ENCODE results near the gene CAPG.
"Not testable (repeated sequence)": the region's sequence is repeated elsewhere in the genome, so short reads cannot be mapped to it uniquely, and the experiment has no call there.

CAPG gene

DNA sequence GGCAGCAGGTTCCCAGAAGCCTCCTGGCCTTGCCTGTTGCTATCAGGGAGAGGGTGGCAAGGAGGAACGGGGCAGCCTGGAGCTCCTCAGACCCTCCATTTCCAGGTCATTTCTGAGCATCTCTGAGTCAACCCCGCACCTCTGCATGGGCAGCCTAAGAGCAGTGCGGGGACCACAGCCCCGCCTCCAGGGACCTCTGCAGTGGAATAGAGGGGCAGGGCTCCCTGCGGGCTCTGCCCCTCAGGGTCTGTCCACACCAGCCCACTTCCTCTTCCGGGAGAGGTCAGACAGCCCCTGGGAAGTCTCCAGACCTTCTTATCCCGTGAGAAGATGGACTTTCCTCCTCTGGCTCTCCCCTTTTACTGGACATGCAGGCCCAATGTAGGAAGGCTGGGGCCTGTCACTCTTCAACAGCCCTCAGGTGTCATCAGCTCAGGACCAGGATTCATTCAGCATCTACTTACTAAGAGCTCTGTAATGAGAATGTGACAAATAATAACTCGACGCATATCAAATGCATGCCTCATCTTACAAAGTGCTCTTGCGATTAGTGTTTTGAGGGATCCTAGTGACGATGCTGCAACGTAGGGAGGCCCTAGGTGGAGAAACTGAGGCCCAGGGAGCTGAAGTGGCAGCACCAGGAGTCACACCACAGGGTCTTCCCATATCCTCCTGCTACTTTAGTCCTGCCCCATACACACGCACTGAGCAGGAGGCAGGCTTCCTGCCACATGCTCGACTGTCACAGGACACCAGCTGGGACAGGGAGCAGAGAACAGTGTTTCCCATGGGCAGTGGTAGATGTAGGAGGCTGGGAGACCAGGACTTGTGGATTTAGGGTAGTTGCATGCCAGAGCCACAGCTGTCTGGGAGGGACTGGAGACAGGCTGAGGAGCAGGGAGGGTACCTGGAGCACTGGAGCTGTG, 36.4 kb upstream of the CAPG start:
- TF ChIP-seq, protein P1, sequence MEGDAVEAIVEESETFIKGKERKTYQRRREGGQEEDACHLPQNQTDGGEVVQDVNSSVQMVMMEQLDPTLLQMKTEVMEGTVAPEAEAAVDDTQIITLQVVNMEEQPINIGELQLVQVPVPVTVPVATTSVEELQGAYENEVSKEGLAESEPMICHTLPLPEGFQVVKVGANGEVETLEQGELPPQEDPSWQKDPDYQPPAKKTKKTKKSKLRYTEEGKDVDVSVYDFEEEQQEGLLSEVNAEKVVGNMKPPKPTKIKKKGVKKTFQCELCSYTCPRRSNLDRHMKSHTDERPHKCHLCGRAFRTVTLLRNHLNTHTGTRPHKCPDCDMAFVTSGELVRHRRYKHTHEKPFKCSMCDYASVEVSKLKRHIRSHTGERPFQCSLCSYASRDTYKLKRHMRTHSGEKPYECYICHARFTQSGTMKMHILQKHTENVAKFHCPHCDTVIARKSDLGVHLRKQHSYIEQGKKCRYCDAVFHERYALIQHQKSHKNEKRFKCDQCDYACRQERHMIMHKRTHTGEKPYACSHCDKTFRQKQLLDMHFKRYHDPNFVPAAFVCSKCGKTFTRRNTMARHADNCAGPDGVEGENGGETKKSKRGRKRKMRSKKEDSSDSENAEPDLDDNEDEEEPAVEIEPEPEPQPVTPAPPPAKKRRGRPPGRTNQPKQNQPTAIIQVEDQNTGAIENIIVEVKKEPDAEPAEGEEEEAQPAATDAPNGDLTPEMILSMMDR (IDR thresholded peaks at IDR 0.05; ENCODE audit: low read depth, low read length, missing control alignments): no peak
- in situ Hi-C loops (cut with HindIII; ENCODE audit: low sequenced_read_pairs): no loop called here
- DNase-seq (ENCODE audit: low read depth): no peak
- no peak overlapping the region for H3K4me3 ChIP-seq (ENCODE audit: low read depth, low read length)

DNA sequence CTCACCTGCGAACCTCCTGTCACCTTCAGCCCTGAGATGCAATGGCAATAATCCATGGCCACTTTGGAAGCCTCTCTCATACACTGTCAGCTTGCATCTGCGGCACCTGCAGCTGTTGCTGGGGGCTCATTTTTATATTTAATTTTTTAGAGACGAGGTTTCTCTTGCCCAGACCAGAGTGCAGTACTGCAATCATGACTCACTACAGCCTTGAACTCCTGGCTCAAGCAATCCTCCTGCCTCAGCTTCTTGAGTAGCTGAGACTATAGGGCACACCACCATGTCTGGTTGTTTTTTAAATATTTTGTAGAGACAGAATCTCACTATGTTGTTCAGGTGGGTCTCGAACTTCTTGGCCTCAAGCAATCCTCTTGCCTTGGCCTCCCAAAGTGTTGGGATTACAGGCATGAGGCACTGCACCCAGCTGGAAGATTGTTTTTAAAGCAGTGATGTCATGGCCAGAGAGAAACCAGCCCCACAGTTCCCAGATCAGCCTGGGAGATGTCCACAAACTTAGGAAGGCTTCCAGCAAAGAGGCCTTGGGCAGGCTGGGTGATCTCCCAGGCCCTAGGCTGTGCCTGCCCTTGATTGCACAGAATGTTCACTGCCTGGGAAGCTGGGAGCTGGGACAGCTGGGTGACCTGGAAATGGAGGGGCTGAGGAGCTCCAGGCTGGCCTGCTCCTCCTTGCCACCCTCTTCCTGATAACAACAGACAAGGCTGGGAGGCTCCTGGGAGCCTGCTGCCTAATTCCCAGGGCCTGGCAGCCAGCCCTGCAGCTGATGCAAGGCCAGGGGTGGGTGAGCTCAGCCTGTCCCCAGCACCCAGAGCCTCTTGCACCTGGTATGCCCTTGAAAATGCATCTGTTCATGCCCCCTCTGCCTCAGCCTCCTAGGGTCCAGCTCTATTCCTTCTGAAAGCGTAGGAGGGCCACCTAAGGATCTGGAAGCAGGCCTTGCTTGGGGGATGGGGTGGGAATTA, 35.4 kb upstream of the CAPG start:
- in situ Hi-C loops (cut with HindIII; ENCODE audit: low sequenced_read_pairs): no loop called here
- no peak for DNase-seq (ENCODE audit: low read depth)
- no peak overlapping the region for H3K4me3 ChIP-seq (ENCODE audit: low read depth, low read length)
- TF ChIP-seq, protein P1 (IDR thresholded peaks at IDR 0.05; ENCODE audit: low read depth, low read length, missing control alignments): no peak

DNA sequence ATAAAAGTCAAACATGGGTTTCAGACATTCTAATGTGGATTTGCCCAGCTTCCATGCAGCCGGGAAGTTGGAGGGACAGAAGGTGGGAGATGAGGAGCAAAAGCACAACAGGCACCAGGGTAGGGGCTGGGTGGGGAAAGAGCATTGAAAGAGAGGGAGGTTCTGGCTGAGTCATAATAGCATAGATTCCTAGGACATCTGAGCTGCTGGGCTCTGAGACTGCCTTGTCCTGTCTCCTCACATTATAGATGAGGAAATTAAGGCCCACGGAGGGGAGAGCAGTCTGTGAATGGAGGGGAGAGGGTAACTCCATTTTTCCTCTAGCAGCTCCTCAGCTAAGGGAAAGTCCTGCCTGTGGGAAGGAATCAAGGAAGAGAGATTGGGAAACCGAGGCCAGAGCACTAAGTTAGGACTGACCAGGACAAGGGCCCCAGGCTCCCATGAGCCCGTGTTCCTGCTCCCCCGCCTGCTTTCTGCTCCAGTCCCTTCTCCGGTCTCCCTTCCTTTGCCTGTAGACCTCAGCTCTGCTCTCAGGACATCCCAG, 34.5 kb upstream of the CAPG start:
- in situ Hi-C loops (cut with HindIII; ENCODE audit: low sequenced_read_pairs): no loop called here
- no peak overlapping the region for H3K4me3 ChIP-seq (ENCODE audit: low read depth, low read length)
- DNase-seq (ENCODE audit: low read depth): no peak
- TF ChIP-seq, protein P1 (IDR thresholded peaks at IDR 0.05; ENCODE audit: low read depth, low read length, missing control alignments): no peak

DNA sequence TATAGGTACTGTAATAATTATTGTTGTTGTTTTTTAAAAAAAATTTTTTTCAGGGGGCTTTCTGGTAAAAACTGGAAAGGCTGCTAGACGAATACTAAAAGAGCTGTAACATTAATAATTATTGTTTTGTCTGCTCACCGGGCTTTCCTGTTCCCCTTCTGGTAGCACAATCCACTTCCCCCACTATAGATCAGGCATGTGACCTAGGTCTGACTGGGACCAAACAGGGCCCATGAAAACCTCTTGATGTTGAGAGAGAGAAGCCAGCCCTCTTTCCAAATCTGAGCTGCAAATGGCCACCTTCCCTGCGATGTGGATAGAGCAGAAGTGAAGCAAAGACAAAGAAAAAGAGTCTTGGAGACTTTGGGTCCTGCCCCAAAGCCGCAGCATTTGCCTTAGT, 31.7 kb upstream of the CAPG start:
- DNase-seq (ENCODE audit: low read depth): no peak
- in situ Hi-C loops (cut with HindIII; ENCODE audit: low sequenced_read_pairs): no loop called here
- TF ChIP-seq, protein P1 (IDR thresholded peaks at IDR 0.05; ENCODE audit: low read depth, low read length, missing control alignments): no peak
- no peak overlapping the region for H3K4me3 ChIP-seq (ENCODE audit: low read depth, low read length)

DNA sequence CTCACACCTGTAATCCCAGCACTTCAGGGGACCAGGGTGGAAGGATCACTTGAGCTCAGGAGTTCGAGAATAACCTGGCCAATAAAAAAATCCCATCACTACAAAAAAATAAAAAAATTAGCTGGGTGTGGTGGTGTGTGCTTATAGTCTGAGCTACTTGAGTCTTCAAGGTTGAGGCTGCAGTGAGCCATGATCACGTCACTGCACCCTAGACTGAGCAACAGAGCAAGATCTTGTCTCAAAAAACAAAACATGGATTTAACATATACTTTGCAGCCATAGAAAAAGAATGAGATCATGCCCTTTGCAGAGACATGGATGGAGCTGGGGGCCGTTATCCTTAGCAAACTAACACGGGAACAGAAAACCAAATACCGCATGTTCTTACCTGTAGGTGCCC, 30.6 kb upstream of the CAPG start:
- in situ Hi-C loops (cut with HindIII; ENCODE audit: low sequenced_read_pairs): no loop called here
- DNase-seq (ENCODE audit: low read depth): no peak
- TF ChIP-seq, protein P1 (IDR thresholded peaks at IDR 0.05; ENCODE audit: low read depth, low read length, missing control alignments): no peak
- H3K4me3 ChIP-seq (ENCODE audit: low read depth, low read length): no peak overlapping the region

DNA sequence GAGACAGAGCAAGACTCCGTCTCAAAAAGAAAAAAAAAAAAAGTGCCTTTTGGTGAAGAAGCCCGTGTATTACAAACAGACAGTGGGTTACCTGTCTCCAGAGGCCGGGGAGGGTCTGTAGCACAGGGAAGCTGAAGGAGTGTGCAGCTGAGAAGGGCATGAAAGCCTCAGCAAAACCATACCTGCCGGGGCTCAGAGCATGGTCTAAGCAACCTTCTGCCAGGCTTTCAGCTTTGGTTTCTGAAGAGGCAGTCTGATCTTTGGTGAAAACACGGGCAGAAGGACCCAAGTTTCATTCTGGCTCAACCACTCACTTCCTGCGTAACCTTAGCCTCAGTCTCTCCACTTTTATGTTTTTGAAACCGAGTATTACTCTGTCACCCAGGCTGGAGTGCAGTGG, 29.8 kb upstream of the CAPG start:
- no peak for DNase-seq (ENCODE audit: low read depth)
- in situ Hi-C loops (cut with HindIII; ENCODE audit: low sequenced_read_pairs): no loop called here
- H3K4me3 ChIP-seq (ENCODE audit: low read depth, low read length): no peak overlapping the region
- TF ChIP-seq, protein P1 (IDR thresholded peaks at IDR 0.05; ENCODE audit: low read depth, low read length, missing control alignments): no peak

DNA sequence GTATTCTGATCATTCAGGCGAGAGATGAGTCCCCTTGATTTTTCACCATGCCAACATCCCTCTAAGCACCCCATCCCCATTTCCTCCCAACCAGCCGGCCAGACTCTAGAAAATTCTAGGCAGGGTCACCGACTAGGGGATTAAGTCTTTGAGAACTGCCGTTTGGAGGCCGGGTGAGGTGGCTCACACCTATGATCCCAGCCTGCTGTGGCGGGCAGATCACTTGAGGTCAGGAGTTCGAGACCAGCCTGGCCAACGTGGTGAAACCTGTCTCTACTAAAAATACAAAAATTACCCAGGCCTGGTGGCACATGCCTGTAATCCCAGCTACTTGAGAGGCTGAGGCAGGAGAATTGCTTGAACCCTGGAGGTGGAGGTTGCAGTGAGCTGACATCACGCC, 29.4 kb upstream of the CAPG start:
- in situ Hi-C loops (cut with HindIII; ENCODE audit: low sequenced_read_pairs); DNase-seq (ENCODE audit: low read depth); H3K4me3 ChIP-seq (ENCODE audit: low read depth, low read length): not testable (repeated sequence)

Measured in astrocyte of the cerebellum (primary cell).